ENCODE results near the gene TGFBR2.
A peak's percentile ranks its signal among the peaks of the same experiment; 100 is the strongest.

TGFBR2 gene

GRCh38 chr3:30637310-30638219 is 31.2 kb downstream of the TGFBR2 start:
- no peak for DNase-seq (ENCODE audit: low read depth, low spot score)

GRCh38 chr3:30638685-30639412 is 32.4 kb downstream of the TGFBR2 start:
- DNase-seq (ENCODE audit: low read depth, low spot score), result no peak

- DNase-seq (ENCODE audit: low read depth, low spot score), result no peak
Measured at GRCh38 chr3:30639937-30640336, 33.5 kb downstream of the TGFBR2 start.

GRCh38 chr3:30640851-30641250 is 34.5 kb downstream of the TGFBR2 start:
- DNase-seq (ENCODE audit: low read depth, low spot score), result no peak

- no peak for DNase-seq (ENCODE audit: low read depth, low spot score)
Measured at GRCh38 chr3:30641416-30642251, 35.2 kb downstream of the TGFBR2 start.

GRCh38 chr3:30642849-30643361 is 36.5 kb downstream of the TGFBR2 start:
- DNase-seq (ENCODE audit: low read depth, low spot score), result no peak

- DNase-seq (ENCODE audit: low read depth, low spot score), result no peak
Measured at GRCh38 chr3:30643763-30644462, 37.5 kb downstream of the TGFBR2 start.

- DNase-seq (ENCODE audit: low read depth, low spot score), result peak; percentile 37
Measured at GRCh38 chr3:30644615-30645014, 38.2 kb downstream of the TGFBR2 start.

GRCh38 chr3:30645077-30645476 is 38.7 kb downstream of the TGFBR2 start:
- DNase-seq (ENCODE audit: low read depth, low spot score), result no peak

GRCh38 chr3:30646181-30646876 is 39.9 kb downstream of the TGFBR2 start:
- DNase-seq (ENCODE audit: low read depth, low spot score), result no peak

GRCh38 chr3:30646961-30647752 is 40.8 kb downstream of the TGFBR2 start:
- DNase-seq (ENCODE audit: low read depth, low spot score), result no peak

GRCh38 chr3:30648670-30649357 is 42.4 kb downstream of the TGFBR2 start:
- no peak for DNase-seq (ENCODE audit: low read depth, low spot score)

- DNase-seq (ENCODE audit: low read depth, low spot score), result no peak
Measured at GRCh38 chr3:30649572-30650318, 43.3 kb downstream of the TGFBR2 start.

- no peak for DNase-seq (ENCODE audit: low read depth, low spot score)
Measured at GRCh38 chr3:30650348-30650995, 44.1 kb downstream of the TGFBR2 start.

- DNase-seq (ENCODE audit: low read depth, low spot score), result no peak
Measured at GRCh38 chr3:30654269-30654668, 47.9 kb downstream of the TGFBR2 start.

GRCh38 chr3:30655187-30655812 is 48.9 kb downstream of the TGFBR2 start:
- no peak for DNase-seq (ENCODE audit: low read depth, low spot score)

- DNase-seq (ENCODE audit: low read depth, low spot score), result no peak
Measured at GRCh38 chr3:30656624-30657141, 50.3 kb downstream of the TGFBR2 start.
